ENCODE data around the gene BBS10. TPM values are rescaled to one million over a fixed set of nuclear protein-coding genes. Genes with fewer than 3 reads are reported as not detected.

Gene BBS10
- total RNA-seq: 1 to 10 TPM; 2.5 to 5.2 (median 3.1) TPM

- peaks cover 0 to 14% (median 0%) of the 10 kb centered on the region in 4 donors for H3K4me1 ChIP-seq
- DNase-seq: peak; percentile 88 to 96 (median 90)
- TF ChIP-seq CTCF (IDR thresholded peaks at IDR 0.05) (peak in 4 of 6 experiments; percentile 21 to 43 (median 40)), POLR2A (IDR thresholded peaks at IDR 0.05) (peak in 1 of 2 donors; percentile 46)
- no peaks in the 10 kb centered on the region for H3K9me3 ChIP-seq
- peak within 1 kb of the TSS; percentile 62 to 94 (median 82) for H3K4me3 ChIP-seq
- no peaks in the 10 kb centered on the region for H3K36me3 ChIP-seq
- peak within 1 kb of the TSS; percentile 81 to 89 (median 84) for H3K27ac ChIP-seq
- H3K27me3 ChIP-seq: no peaks in the 10 kb centered on the region
Observed at GRCh38 chr12:76348079-76348901, at the start of gene BBS10. TSS of gene BBS10 (minus strand) at chr12:76348415. CDS start at chr12:76348358, 57 bp downstream.

GRCh38 chr12:76391461-76391860, 43.2 kb upstream of the BBS10 start:
- Histone ChIP-seq H3K27me3 (no peaks in the 10 kb centered on the region), H3K4me1 (no peaks in the 10 kb centered on the region), H3K9me3 (no peaks in the 10 kb centered on the region), H3K4me3 (no peak overlapping the region), H3K36me3 (peaks cover 0 to 58% (median 0%) of the 10 kb centered on the region in 3 donors), H3K27ac (no peak overlapping the region)
- DNase-seq: no peak
- TF ChIP-seq POLR2A (IDR thresholded peaks at IDR 0.05): no peak
- TF ChIP-seq CTCF (IDR thresholded peaks at IDR 0.05): no peak

GRCh38 chr12:76387614-76388013, 39.4 kb upstream of the BBS10 start:
- no peak overlapping the region for H3K27ac ChIP-seq
- H3K4me1 ChIP-seq: no peaks in the 10 kb centered on the region
- TF ChIP-seq CTCF (IDR thresholded peaks at IDR 0.05) (no peak), POLR2A (IDR thresholded peaks at IDR 0.05) (no peak)
- H3K36me3 ChIP-seq: peaks cover 0 to 73% (median 0%) of the 10 kb centered on the region in 3 donors
- DNase-seq: no peak
- H3K27me3 ChIP-seq: no peaks in the 10 kb centered on the region
- no peaks in the 10 kb centered on the region for H3K9me3 ChIP-seq
- H3K4me3 ChIP-seq: no peak overlapping the region

- Histone ChIP-seq H3K4me3 (no peak overlapping the region), H3K27ac (no peak overlapping the region), H3K36me3 (peaks cover 0 to 47% (median 0%) of the 10 kb centered on the region in 3 donors), H3K9me3 (no peaks in the 10 kb centered on the region), H3K4me1 (no peaks in the 10 kb centered on the region), H3K27me3 (no peaks in the 10 kb centered on the region)
- TF ChIP-seq CTCF (IDR thresholded peaks at IDR 0.05) (no peak), POLR2A (IDR thresholded peaks at IDR 0.05) (no peak)
- DNase-seq: no peak
Observed at GRCh38 chr12:76384560-76384959, 36.3 kb upstream of the BBS10 start.

GRCh38 chr12:76383988-76384387, 35.8 kb upstream of the BBS10 start:
- no peak for TF ChIP-seq CTCF (IDR thresholded peaks at IDR 0.05)
- no peak for TF ChIP-seq POLR2A (IDR thresholded peaks at IDR 0.05)
- Histone ChIP-seq H3K36me3 (peaks cover 0 to 41% (median 0%) of the 10 kb centered on the region in 3 donors), H3K27me3 (no peaks in the 10 kb centered on the region), H3K4me1 (no peaks in the 10 kb centered on the region), H3K27ac (no peak overlapping the region), H3K4me3 (no peak overlapping the region), H3K9me3 (no peaks in the 10 kb centered on the region)
- DNase-seq: no peak

All from Peyer's patch (tissue), 4 donors.